HG03558 (cell line): Measurements from ENCODE around the gene FOXP1.
"Not testable (repeated sequence)": the region's sequence is repeated elsewhere in the genome, so short reads cannot be mapped to it uniquely, and the experiment has no call there.

ENCODE experiments used
- ATAC-seq: cut with Tn5 transposase; IDR thresholded peaks from one replicate; pipeline ENCODE4 v1.9.1; 2021; ENCODE audit warnings: moderate number of reproducible peaks; ENCODE audit not compliant: unreplicated experiment; ENCODE audit errors: extremely low read depth

The FOXP1 gene

DNA sequence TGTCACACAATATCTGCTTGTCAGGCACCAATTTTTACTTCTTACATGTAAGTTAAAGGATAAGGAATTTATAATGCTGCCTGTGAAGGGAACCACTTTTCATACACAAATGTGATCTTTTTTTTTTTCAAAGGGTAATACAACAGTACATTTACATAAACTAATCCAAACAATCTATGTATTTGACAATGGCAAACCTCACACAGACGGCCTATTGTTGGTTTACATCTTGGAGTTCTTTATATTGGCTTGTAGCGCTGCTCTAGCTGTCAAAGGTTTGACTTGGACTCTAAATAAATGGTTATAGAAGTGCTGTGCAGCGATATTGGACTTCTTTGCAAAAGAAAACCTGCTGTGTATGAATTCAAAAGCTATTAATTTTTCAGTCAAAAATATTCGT lies 598.0 kb downstream of the FOXP1 start:
- no peak for ATAC-seq

GRCh38 chr3:70984776-70985482 lies 598.6 kb downstream of the FOXP1 start:
- no peak for ATAC-seq

DNA sequence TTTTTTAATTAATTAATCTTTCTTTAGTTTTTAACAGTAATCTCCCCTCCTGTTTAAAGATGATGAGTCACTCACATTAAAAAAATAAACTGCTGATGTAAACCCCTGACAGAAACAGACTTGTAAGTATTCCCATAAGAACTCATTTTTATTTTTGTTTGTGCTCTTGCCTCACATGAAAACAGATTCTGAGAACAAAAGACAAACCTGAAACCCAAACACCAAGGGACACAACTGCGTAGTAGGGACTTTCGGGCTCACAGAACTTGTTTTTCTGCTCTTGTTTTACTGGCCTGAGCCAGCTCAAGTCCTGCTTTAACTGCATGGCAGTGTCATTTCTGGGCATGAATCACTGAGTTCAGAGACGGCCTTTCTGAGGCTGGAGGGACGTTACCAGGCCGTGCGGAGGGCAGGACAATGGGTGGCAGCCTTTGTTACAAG lies 600.8 kb downstream of the FOXP1 start:
- ATAC-seq: no peak

DNA sequence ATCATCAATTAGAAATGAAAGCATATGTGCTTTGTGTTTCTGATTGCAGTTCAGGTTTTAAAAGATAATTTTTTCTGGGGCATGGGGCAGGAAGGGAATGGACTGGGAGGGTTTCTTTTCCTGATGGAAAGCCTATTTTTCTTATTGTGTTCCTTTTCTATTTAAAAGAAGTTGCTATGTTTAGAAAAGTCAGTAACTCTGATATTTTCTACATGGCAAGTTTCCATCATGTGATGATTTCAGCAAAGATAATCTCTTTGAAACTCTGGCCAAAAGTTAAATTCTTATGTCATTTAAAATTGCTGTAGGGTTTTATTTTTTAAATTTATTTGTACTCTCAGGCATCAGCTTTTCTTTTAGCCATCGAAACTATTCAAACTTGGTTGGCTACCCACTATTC lies 601.2 kb downstream of the FOXP1 start:
- ATAC-seq: no peak

- ATAC-seq: no peak
Observed at GRCh38 chr3:70981231-70981880, 602.2 kb downstream of the FOXP1 start.

GRCh38 chr3:70980646-70981170 lies 602.8 kb downstream of the FOXP1 start:
- no peak for ATAC-seq

DNA sequence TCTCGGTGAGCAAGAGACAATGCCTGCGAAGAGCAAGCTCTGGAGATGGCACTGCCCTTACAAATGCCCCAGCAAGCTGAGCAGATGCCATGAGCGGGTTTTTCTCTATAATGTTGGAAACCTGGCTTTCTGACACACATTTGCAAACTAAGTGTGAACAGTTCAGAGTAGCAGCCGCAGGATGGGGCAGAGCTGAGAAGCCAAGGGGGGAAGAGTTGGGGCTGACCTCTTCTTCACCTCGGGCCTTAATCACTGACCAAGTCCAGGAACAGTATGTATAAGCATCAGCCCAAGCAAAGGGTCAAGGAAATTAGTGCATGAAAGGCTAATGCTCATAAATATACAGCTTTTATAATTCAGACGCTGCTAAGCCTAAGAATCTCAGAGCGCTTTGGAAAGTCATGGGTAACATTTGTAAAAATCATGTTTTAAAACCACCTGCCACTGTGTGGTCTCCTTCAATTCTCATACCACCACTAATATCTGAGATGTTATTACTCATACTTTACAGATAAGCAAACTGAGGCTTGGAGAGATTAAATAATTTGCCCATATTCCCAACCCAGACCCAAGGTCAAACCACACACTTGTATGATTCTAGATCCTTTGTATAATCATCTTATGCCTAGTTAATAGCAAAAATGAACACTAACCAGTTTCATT lies 603.4 kb downstream of the FOXP1 start:
- ATAC-seq: no peak

DNA sequence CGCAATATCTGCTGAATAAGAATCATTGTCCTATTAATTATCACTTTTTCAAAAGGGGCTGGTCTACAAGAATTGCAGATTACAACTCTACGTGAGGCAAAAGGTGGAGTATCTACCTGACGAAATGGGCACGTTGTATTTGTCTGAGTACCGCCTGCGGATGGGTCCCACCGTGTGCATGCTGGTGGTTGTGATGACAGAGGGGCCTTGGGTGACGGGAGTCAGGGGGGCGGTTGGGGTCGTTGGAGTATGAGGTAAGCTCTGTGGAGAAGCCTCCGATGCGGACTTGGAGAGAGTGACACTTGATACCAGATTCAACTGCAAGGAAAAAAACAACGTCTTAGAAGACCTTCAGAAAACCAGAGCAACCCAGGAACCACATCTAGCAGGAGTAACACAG lies 605.8 kb downstream of the FOXP1 start:
- ATAC-seq: no peak

- ATAC-seq: not testable (repeated sequence)
Observed at GRCh38 chr3:70975981-70976380, 607.5 kb downstream of the FOXP1 start.

- ATAC-seq: no peak
Observed at GRCh38 chr3:70974747-70975146, 608.8 kb downstream of the FOXP1 start.

DNA sequence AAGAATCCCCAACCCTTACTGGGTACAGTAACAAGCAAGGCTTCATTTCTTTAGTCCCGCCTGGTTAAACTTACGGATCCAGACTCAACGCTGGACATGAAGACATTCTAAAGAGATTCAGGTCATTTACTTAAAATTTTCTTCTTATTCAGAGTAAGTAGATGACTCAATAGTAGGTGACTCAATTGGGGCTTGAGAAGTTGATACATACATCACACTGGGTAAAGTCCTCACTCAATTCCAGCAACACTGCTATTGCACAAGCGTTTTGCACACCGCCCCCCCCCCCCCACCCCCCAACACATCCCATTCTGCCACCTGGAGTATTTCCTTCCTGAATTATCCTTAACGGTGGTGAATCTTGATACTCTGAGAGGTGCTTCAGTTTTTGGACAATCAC lies 610.0 kb downstream of the FOXP1 start:
- ATAC-seq: no peak

DNA sequence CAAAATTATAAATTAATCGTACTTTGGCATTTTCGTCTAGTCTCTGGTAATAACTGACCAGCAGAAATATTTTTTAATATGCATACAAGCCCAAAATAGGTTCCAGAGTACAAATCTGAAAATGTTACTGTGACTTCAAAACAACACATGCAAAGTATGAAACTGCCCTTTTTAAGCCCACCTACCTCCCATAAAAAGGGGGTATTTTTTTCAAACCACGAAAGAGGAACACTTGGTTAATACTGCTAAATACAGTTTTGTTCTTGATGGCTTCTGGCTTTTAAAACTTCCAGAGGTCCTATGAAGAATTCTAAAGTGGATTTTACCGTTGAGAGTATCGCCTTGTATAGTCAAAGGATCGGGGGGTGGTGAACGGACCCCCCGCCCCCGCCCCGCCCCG lies 610.7 kb downstream of the FOXP1 start:
- no peak for ATAC-seq

DNA sequence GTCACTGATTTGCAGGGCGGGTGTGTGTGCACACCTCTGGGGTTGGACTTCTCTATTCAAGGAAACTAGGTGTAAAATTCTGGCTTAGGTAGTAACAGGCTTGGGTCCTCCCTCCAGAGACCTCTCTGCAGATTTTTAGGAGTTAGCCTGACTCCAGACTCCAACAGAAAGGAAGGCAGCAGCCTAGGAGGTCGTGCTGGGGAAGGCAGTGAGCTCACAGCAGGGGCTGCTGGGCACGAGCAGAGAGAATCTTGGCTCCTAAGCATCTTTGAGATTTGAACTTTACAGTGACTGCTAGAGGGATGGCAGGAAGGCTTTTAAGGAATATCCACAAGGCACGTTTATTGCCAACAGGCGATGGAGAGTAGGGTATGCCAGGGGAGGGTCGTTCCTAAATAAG lies 612.6 kb downstream of the FOXP1 start:
- no peak for ATAC-seq

DNA sequence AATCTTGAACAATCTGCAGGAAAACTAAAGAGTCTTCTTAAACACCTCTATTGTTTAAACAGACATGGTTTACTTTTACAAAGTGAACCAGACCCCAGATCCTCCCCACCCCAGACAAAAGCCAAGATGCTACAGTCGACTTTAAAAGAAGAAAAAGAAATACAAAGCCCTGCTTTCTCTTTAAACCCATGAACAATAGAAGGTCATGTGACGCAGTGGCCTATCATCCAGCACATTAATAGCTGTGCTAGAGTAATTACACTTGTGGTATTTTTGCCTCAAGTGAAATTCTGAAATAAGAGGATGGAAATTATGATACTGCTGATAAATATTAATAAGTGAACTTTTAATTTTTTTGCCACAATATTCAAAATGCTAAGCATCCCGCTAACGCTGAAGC lies 613.4 kb downstream of the FOXP1 start:
- ATAC-seq: no peak

- ATAC-seq: no peak
Observed at GRCh38 chr3:70963431-70964275, 619.9 kb downstream of the FOXP1 start.

DNA sequence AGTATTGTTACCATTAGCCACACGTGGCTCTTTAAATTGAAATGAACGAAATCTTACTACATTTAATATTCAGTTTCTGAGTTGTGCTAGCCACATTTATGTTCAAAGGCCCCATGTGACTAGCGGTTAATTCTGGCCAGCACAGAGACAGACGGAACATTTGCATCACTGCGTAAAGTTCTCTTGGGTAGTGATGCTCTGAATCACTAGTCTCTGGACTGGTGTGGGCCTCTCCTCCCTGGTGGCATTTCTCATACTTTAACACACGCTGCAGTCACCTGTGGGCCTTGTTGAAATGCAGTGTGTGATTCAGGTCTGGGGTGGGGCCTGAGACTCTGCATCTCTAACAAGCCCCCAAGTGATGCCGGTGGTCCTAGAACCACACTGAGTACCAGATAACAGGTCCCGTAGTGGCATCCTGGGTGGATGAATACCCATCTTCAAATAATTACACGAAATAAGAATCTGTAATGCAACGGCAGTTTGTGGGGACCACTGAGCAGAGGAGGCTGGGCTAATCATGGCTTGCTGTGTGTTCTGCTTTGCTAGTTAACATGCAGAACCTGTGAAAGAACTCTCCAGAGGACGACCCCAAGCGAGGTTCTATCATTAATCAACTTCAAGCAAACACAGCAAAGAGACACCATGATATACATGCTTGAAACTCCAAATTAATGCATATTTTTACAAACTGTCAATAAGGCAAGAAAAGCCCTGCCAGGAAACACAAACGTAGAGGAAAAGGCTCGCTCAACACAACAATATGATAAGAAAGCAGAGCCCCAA lies 623.8 kb downstream of the FOXP1 start:
- ATAC-seq: no peak

- ATAC-seq: no peak
Observed at GRCh38 chr3:70952033-70952747, 631.3 kb downstream of the FOXP1 start.

- ATAC-seq: no peak
Observed at GRCh38 chr3:70951316-70951715, 632.2 kb downstream of the FOXP1 start.

- no peak for ATAC-seq
Observed at GRCh38 chr3:70947579-70947978, 635.9 kb downstream of the FOXP1 start.
